GM21786 (cell line): ENCODE measurements around the gene DPF1.
"Not testable (repeated sequence)": the region's sequence is repeated elsewhere in the genome, so short reads cannot be mapped to it uniquely, and the experiment has no call there.

Source experiments
- ATAC-seq: cut with Tn5 transposase; IDR thresholded peaks from one replicate; pipeline ENCODE4 v1.9.1; 2021; ENCODE audit not compliant: unreplicated experiment

The DPF1 gene

DNA sequence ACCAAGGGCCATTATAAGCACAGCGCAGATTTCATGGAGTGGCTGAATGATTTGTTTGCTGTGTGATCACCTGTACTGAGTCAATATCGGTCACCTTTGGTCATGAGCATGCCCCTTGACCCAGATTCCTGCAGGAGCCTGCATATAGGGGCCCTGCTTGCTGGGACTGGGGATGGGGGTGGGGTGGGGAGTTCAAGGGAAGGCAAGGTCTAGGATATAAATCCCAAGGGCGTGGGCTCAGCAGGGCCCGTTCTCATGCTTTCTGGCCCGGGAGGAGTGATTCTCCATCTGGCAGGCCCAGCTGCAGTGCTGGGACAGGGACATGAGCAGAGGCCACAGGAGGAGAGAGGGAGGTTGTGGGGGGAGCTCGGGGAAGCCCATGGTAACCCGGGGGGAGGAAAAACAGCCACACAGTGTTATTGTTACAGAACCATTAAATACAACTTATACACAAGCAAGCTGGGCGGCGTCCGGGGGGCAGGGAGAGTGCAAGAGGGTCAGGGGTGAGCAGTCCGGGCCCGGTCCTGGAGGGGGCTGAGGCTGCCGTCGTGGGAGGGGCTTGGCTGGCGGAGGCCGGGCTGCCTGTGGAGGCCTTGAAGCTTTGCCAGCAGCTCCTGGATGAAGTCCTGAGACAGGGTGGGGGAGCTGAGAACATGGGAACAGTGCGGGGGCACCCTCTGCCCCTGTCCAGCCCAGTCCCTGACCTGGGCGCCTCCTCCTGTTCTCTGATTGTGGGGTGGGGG lies 27.0 kb upstream of the DPF1 start:
- no peak for ATAC-seq

DNA sequence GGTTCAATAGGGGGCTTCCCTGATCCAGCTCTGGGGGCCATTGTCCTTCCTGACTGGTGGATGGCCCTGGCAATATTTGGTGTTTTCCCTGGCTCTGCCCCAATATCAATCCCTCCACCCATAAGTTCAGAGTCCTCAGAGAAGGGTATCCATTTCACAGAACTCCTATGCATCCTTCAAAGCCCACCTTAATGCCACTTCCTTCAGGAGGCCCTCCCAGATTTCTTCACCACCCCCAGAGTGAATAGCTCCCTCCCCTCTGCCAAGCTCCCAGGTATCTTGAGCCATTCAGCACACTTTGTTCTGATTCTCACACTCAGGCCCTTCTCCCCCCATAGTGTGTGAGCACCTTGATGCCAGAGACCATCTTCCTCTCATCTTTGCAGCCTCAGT lies 26.4 kb upstream of the DPF1 start:
- no peak for ATAC-seq

DNA sequence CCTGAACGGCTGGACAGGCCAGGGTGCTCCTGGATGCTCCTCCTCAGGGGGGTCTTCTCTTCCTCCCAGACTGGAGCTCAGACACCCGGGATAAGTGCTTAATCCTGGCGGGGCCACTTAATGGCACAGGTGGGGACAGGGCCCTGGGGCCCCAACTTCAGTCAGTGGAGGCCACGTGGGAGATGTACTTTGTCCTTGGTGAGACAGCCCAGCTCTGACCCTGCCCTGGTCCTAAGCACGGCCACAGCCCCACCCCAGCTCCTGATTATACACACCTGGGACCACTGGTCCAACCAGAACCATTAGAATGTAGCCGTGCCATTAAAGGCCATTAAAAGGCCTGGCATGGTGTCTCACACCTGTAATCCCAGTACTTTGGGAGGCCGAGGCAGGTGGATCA lies 24.4 kb upstream of the DPF1 start:
- ATAC-seq: no peak

DNA sequence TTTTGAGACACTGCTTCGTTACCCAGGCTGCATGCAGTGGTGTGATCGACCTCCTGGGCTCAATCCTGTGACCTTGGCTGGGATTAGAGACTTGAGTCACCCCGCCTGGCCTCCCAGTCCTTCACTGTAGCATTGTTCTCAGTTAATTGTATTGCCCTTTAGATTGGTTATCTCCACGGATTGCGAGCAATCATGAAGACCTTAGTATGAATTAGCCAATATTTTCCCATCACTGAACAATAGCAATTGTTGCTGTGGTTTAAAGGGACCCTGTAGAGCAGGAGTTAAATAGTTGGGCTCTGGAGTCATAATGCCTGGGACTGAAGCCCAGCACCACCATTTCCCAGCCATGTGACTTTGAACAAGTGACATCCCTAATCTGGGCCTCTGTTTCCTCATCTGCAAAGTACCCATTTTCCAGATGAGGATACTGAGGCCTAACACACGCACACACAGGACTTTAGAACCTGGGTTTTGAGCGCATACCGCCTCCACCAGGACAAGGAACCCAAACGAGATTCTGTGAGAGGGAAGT lies 23.8 kb upstream of the DPF1 start:
- ATAC-seq: no peak

DNA sequence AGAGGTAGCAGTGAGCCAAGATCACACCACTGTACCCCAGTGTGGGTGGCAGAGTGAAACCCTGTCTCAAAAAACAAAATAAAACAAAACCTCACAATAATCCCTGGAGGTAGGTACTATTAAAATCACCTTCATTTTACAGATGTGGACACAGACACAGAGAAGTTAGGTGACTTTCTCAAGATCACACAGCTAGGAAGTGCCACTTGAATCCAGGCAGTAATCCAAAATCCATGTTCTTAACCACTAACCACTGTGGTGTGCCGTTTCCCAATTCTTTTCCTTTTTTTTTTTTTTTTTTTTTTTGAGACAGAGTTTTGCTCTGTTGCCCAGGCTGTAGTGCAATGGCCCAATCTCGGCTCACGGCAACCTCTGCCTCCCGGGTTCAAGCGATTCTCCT lies 23.1 kb upstream of the DPF1 start:
- ATAC-seq: no peak

DNA sequence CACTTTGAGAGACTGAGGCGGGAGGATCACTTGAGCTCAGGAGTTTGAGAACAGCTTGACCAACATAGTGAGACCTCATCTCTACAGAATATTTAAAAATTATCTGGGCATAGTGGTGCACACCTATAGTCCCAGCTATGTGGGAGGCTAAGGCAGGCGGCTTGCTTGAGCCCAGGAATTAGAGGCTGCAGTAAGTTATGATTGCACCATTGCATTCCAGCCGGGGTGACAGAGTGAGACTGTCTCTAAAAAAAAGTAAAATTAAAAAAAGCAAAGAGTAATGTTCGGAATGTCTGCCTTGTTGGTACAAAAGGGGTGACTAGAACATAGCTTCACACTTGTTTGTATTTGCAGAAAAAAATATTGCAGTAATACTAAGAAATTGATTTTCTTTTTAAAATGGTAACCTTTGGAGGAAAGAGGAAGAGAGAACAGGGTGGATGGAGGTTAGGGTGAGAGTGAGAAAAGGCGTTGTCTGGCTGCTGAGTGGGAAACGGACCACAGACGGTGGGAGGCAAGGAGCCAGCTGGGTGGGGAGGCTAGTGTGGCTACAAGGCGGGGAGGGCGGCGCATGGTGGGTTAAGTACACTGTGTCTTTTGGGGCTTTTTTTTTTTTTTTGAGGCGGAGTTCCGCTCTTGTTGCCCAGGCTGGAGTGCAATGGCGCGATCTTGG lies 21.9 kb upstream of the DPF1 start:
- no peak for ATAC-seq

DNA sequence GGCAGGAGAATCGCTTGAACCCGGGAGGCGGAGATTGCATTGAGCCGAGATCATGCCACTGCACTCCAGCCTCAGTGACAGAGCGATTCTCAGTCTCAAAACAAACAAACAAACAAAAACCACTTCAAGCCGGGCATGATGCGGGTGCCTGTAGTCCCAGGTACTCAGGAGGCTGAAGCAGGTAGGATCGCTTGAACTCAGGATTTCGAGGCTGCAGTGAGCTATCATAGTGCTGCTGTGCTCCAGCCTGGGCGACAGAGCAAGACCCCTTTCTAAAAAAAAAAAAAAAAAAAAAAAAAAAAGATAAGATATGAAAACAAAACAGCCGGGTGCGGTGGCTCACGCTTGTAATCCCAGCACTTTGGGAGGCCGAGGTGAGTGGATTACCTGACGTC lies 19.3 kb upstream of the DPF1 start:
- no peak for ATAC-seq

DNA sequence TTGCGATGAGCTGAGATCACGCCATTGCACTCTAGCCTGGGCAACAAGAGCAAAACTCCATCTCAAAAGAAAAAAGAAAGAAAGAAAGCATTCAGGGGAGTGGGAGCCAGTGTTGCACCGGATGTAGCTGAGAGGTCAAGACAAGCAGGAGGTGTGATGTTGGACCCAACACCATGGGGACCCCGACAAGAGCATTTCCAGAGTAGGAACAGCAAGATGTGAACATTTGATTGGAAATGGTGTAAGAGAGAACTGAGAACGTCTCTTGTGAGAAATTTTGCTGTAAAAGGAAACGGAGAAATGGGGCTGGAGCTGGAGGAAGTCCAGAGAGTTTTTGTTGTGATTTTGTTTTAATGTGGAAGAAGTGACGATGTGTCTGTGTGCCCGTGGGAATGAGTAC lies 15.8 kb upstream of the DPF1 start:
- no peak for ATAC-seq

DNA sequence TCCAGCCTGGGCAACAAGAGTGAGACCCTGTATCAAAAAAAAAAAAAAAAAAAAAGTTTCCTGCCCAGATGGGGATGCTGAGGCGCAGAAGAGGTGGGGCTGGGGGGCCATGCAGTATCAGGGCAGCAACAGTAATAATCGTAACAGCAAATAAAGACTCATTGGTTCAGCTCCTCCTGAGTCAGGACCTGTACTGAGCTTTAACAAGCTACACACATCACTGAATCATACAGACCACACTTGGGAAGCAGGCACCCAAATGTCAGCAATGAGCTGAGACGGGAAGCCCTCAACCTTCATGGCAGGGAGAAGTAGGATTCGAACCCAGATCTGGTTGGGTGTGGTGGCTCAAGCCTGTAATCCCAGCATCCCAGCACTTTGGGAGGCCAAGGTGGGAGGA lies 10.6 kb upstream of the DPF1 start:
- ATAC-seq: no peak

DNA sequence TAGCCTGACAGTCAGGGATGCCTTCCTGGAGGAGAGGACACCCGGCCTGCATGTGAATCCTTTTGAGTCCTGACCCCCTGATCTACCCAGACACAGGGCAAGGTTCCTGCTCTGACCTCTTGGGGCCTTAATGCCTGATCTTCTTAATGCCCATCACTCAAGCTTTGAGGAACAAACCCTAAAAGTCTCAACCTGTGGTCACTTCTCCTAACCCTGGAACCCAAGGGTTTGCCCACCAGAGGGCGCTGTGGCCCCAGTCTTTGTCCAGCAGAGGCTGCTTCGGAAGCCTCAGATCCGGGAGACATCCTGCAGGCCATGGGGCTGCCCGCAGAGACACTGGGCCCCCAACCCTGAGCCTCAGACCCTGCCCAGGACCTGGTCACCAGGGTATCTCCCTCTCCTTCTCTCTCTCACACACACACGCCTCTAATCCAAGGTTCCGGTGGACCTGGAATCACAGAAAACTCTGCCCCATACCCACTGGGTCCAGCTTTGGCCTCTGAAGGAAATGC lies 9.8 kb upstream of the DPF1 start:
- no peak for ATAC-seq

DNA sequence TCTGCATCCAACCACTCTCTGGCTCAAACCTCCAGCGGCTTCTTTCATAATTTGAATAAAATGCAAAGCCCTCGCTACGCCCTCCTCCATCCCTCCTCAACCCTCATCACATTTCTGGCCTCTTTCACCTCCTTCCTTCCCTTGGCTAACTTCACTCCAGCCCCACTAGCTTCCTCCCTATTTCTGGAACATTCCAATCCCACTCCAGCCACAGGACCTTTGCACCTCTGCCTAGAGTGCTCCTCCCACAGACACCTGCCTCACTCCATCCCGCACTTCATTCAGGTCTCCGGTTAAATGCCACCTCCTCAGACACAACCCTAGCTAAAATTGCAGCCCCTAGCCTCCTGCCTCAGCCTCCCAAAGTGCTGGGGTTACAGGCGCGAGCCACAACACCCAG lies 7.9 kb upstream of the DPF1 start:
- no peak for ATAC-seq

DNA sequence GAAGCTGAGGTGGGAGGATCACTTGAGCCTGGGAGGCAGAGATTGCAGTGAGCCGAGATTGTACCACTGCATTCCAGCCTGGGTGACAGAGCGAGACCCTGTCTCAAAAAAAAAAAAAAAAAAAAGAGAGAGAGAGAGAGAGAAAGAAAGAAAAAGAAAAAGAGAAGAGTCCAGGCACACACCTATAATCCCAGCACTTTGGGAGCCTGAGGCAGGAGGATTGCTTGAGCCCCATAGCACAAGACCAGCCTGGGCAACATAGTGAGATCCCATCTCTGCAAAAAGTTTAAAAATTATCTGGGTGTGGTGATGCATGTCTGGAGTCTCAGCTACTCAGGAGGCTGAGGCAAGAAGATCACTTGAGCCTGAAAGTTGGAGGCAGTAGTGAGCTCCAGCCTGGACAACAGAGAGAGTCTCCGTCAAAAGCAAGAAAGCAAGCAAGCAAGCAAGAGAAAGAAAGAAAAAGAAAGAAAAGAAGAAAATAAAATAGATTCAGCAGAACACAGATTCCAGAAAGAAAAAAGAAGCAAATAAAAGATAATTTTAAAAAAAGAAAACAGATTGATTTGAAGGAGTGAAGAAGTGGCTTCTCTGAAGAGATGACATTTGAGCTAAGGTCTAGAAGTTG lies 6.6 kb upstream of the DPF1 start:
- not testable (repeated sequence) for ATAC-seq

DNA sequence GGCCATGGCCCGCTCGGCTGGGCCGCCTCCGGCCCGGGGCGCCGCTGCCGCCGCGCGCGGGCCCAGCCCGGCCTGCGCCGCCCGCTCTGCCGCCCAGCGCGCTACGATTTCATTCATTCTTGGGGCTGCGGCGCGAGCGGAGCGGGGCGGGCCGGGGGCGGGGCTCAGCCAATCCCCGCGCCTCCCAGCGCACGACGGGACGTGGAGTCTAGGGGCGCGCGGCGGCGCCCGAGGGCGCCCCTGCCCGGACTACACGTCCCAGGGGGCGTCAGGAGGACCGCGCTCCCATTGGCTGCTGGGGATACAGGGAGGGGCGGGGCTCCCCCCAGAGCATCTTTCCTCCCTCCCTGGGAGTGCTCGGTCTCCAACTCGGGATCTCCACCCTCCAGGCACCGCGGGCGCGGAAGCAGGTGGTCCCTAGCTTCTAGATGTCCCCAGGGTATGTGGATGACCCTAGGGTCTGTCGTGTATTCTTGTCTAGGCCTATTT lies 5.6 kb upstream of the DPF1 start:
- peak; percentile 52 for ATAC-seq

DNA sequence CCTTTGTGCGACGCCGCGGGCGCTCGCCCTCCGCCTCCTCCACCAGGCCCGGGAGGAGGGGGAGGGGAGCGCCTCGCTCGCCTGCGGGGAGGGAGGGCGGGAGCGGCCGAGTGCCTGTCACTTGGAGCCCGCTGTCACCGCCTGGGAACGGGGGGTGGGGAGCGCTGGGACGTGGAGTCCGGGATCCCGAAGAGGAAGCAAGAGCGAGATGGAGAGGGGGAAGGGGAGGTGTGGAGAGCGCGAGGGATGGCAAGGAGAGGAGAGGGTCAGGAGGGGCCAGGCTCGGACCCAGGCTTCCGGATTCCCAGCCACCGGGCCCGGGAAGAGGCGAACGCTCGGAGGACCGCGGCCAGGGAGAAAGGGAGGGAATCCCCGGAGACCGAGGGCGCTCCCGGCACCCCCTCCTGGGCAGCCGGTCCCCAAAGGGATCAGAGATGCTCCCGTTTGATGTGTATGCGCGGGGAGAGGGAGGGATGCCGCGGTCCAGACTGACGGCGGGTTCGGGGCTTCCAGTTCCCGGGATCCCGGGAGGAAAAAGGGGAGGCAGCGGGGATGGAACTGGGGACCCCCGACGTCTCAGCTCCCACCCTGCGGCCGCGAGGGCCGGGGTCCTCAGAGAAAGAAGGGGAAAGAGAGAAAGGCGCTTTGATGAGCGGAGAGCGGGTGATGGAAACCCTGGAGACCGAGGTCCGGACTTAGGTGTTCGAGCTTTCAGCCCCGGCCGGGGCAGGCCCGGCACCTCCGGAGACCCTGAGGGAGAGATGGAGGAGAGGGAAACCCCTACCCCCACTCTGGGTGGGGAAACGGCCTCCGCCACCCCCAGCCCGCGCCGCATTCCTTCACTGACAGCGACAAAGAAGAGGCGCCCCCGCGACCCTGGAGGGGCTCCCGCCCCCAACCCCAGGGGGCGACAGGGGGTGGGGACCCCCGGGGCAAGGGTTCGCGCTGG lies 4.7 kb upstream of the DPF1 start:
- ATAC-seq: no peak

DNA sequence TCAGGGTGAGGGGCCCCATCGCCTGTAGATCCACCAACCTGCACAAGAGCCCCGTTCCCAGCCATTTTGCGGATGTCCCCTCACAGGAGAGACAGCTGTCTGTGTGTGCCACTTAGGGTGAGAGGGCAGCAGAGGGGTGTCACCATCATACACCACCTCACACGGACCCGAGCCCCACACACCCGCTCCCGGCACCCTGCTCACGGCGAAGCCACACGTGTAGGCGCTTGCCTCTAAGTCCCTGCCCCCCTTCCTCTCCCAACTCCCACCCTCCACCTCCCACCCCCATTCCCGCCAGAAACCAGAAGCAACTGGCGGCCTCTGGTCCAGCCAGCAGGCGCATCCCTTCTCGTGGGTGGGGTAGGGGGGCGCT lies 4.0 kb upstream of the DPF1 start:
- ATAC-seq: no peak

DNA sequence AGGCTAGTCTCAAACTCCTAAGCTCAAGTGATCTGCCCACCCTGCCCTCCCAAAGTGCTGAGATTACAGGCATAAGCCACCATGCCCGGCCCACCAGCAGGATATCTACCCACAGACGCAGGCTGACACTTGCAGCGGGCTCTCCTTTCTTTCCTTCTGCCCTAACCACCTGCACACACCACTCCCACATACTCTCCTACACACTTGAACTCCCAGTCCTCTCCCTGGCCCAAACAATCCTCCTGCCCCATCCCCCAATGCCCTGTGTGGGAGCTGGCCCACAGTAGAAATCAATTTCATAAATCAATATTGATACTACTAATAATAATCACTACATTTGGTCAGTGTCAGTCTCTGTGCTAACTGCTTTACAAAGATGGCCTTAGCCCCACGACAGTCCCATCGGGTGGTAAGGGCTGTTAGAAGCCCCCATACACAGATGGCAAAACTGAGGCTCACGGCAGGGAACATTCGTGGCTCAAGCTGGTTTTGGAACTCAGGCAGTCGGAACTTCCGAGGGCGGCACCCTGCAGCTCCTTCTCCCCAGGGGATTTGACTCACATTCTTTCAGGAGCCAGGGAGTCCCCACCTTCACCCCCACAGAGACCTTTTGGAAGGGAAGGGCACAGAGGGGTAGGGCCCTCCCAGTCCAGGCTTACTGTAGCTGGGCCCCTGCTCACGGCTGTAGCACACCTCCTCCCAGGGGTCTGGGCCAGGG lies 3.4 kb upstream of the DPF1 start:
- ATAC-seq: no peak

DNA sequence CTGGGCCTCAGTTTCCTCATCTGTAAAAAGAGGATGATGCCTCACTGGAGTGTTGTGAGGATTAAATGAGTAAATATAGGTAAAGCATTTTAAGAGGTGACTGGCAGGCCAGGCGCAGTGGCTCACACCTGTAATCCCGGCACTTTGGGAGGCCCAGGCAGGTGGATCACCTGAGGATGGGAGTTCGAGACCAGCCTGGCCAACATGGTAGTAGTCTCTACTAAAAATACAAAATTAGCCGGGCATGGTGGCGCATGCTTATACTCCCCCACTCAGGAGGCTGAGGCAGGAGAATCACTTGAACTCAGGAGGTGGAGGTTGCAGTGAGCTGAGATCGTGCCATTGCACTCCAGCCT lies 819 bp upstream of the DPF1 start:
- ATAC-seq: not testable (repeated sequence)

DNA sequence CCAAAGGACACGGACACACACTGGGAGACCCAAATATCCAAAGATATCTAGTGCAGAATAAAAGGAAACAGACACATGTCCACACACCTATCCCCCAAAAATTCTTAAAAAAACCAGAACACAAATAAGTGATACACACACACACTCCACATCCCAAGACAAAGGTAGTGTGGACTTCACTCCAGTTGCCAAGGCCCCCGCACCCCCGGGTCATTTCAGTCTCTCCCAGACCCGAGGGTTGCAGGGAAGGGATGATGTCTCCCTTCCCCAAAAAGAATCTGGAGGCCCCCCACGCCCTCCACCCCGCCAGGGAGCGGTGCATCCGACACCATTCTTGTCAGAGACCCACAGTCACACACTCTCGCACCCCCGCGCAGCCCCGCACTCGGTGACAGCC lies 407 bp downstream of the DPF1 start:
- ATAC-seq: no peak

DNA sequence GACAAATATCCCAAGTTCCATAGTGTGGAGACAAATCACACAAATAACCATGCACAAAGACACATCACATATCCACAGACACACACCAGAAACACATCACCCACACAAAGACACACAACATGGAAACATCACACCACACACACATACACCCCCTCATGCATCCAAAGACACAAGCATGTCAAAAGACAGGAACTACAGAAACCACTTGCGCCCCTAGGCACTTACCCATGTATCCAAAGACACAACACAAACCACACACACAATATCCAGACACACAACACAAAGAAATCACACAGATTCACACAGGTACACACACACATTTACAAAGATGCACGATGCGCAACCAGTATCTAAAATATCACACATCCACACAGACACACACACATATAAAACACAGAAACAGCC lies 901 bp downstream of the DPF1 start:
- ATAC-seq: no peak
